IPS DF 19.7 (cell line): ENCODE measurements around the gene GNG4.

ENCODE experiments used
- DNase-seq: peaks from one replicate; pipeline ENCODE4 v3.0.0-alpha.2; 2013; ENCODE audit warnings: low read depth, low spot score

GNG4 gene

DNA sequence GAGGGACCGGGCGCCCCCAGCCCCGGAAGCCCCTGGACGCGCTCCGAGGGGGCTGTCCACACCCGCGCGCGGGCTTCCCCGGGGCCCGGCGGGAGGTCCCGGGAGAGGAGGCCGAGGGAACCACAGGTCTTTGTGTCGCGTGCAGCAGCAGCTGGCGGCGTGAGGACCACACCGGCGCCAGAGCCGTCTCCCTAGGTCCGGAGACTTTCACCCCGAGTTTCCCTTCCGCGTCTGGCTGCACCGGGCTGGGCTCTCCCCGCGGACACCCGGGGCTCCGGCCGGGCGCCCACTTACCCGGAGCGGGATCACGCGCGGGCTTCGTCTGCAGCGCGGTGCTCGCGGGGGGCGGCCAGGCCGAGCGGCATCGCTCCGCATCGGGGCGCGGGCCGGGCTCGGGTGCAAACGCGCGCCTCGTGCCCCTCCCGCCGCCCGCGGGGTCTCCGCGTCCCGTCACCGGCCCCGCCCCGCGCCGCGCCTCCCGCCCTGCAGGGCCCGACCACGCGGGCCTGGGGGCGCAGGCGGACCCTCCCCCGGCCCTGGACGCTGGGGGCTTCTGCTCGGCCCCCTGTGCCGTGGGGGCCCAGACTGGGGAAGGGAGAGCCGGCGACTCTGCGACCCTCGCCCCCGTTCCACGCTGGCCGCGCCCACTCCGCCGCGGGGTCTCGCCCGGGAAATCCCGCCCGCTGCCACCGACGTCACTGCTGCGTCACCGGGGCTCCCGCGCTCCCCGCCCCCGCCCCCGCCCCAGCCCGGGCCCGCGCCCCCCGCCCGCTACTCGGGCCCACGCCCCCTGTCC is at the start of gene GNG4:
Gene GNG4, minus strand, starts transcription at position 417 of the 796 bp plus-strand sequence. CDS start 65,946 bp downstream, outside the sequence.
- DNase-seq: no peak

DNA sequence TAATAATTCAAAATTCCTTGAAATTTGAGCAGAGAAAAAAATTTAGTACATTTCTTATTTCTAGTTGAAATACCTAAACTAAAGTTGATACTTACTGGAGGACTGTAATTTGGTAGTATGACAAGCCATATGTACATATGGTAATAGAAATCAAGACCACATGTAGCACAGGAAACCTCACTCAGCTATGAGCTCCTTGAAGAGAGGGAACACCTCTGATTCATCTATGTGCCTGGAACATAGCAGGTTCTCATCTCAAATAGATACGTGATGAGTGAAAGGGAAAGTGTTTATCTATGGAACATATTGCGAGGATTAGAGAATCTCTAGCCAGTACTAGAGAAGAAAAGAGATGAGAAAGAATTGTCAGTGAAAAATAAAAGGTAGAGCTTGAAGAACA is 47.9 kb upstream of the GNG4 start:
- DNase-seq: no peak

DNA sequence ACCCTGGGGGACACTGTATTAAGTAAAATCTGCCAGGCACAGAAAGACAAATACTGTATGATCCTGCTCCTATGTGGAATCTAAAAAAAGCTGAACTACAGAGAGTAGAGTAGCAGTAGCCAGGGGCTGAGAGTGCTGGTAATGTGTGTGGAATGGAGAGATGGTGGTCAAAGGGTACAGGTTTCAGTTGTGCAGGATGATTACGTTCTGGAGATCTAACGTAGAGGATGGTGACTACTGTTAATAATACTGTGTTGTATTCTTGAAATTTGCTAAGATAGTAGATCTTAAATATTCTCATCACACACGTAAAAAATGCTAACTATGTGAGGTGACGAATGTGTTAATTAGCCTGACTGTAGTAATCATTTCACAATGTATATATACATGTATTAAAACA is 39.8 kb upstream of the GNG4 start:
- no peak for DNase-seq

DNA sequence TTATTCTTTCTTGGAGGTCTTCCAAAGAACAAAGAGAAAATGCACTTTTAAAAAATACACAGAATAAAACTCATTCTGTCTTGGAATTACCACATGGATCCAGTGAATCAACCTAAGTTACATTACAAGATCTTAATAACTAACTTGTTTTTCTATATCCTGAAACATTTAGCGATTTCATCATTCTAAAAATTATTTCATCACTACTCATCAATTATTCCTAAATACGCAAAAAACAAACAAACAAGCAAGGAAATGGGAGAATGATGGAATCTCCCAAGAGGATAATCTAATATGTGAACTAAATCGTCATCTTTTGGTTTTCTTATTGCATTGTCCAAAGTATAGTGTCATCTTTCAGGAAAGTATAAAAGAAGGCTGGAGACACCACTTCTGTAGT is 38.5 kb upstream of the GNG4 start:
- DNase-seq: no peak

DNA sequence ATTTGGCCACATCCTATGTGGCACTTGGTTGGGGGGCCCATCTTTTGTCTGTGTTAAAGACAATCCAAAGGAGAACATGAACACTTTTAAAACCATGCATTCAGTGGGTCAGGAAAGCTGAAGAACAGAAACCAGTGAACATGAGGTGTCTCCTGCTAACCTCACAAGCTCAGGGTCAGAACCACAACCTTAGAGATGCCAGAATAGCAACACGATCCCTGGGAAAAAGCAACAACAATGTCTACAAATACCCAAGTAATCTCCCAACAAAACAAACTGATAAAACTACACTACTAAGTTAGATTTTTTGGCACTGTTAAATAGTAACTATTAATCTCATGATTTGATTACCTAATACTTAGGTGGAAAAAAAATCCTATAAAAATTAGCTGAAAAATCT is 34.1 kb upstream of the GNG4 start:
- no peak for DNase-seq

DNA sequence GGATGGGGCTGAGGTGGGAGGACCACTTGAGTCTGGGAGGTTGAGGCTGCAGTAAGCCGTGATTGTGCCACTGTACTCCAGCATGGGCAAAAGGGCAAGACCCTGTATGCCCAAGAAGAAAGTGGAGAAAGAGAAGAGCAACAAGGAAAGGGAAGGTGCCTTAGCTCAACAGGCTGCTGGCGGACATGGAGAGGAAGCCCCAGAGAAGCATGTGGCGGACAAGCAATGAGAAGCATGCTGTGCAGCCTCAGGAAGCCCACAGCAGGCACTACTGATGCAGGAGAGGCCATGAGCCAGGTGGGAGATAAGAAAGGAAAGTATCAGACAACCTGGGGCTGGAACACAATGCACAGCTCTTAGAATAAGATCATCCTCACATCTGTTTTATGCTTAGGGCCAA is 32.6 kb upstream of the GNG4 start:
- no peak for DNase-seq

DNA sequence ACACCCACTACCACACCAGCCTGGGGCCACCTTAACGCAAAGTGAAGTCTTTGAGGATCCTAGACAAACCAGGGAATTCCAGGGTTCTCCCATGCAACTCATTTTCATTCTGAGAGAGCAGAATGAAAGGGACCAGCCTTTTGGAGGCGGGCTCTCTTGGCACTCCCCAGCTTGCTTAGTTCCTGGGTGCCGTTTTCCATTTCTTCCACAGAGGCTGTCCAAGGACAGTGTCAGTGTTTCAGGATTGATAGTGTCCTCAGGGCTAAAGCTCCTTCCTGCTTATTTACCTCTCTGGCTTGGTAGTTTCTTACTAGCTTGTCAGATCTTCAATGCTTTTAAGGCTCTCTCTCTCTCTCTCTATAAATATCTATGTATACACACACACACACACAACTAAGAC is 30.1 kb upstream of the GNG4 start:
- no peak for DNase-seq

DNA sequence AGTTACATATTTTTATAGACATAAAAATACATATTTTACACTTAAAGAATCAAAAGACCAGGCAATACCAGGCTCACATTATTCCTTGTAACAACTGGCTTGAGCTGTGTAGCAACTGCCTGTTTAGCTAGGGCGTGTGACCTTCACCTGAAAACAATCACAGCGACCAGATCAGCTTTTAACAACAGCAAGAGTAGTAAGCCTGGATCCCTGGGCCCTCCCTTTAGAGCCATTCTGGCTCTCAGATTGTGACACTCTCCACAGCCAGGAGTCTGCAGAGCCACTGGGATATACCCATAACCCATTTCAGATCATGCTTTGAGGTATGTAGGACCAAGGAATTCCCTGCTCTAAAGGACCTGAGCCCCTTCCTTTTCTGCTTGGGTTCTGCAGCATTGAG is 29.4 kb upstream of the GNG4 start:
- no peak for DNase-seq

DNA sequence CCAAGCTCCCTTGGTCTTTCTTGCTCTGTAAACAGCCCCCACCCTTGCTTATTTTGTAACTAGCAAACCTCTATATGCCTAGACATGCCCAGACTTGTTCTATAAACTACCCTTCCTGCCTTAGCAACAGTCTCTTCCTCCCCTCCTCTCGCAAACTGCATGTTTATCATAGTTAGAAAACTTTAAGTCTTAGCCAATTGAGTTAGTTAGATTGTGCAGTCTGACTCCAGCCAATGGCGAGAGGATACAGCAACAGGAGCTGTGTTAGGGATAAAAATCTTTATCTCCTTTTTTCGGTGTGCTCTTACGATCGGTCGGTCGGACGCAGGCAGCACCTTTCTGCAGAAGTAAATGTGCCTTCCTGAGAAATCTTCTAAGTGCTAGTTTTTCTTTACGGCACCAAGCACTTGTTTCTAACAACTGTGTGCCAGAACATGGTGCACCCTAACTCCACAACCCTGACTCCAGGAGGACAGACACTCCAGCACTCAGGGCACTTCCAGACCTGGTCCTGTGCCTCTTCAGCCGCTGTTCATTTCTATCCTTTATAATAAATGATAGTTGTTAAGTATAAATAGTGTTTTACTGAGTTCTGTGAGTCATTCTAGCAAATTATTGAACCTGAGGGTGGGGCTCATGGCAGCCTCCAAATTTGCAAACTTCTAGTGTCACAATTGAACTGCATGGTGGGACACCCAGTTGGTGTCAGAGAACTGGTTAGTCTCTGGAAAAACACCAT is 25.7 kb upstream of the GNG4 start:
- no peak for DNase-seq

DNA sequence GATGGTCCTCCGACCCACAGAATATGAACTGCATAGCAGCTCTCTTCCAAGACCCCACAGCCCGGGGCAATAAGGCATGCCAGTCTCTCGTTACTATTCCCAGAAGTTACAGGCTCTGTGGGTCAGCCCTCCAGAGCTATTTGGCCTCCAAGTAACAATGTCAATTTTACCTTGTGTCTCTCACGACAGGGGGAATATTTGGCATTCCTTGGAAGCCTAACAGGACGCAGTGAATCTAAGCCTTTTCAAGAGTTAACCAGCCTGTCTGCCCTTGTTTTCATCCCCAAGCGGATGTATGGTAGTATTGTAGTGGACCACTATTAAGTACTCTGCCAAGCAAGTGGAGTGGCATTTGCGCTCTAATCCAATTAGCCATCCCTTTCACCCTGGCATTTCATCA is 24.4 kb upstream of the GNG4 start:
- no peak for DNase-seq

DNA sequence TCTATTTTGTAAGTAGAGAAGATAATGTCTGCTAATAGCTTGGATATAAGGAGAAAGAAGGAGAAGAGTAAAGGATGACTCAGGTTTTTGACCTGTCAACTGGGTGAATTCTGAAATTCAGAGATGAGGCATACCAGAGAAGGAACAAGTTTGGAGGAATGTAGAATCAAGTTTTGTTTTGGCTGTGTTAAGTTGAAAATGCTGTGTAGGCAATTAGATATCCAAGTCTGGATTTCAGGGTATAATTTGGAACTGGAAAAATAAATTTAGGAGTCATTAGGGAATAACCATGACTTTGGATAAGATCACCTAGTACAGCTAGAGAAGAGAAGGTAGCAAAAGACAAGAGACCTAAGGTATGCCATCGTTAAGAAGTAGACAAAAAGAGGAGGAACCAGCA is 22.4 kb upstream of the GNG4 start:
- DNase-seq: no peak

DNA sequence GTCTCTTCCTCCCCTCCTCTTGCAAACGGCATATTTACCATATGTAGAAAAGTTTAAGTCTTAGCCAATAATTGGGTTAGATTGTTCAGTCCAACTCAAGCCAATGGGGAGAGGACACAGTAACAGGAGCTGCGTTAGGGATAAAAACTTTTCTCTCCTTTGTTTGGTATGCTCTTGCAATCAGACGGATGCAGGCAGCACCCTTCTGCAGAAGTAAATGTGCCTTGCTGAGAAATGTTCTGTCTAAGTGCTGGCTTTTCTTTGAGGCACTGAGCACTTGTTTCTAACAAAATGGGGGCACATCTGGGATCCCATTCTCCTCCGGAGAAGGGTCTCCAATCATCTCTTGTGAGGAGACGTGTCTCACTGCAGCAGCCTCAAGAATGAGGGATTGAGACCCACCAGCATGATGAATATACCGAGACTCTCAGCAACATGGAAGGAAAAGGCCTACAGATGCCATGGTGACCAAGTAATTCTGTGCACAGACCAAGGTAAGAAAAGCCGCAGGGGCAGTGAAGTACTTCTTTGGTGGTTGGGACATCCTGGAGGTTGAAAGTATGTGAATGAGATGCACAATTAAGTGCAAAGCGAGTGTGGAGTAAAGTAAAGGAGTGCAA is 20.7 kb upstream of the GNG4 start:
- DNase-seq: no peak

DNA sequence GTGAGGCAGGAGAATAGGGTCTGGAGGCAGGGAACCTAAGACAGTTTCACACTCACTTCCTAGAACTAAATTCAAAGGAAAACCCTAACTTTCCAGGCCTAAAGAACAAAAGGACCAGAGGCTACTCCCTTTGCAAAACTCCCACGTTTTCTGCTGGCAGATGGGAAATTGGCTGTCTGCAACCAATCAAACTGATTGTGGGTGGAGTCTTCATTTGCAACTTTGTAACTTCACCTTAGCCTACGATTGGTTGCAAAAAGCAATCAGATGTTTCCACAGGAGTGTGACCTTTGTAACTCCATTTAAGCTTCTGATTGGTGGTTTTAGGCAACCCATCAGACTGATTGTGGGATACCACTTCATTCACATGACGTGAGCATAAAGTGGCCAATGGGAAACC is 19.7 kb upstream of the GNG4 start:
- no peak for DNase-seq

DNA sequence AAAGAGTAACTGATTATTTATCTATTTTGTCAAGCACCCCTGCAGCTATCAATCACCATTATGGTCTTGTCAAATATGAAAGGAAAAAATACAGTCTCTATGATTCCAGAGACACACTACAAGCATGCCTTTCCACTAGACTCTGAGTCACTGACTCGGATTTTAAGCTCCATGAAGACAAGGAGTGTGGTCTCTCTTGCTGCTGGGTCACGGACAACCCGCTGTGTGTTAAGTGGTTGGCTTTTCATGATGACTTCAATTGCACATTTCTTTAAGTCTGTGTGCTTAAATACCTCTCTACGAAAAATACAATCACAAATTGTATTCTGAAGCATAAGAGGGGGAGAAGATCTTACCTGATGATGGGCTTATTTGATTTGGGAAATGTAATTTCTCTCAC is 14.0 kb upstream of the GNG4 start:
- DNase-seq: no peak

DNA sequence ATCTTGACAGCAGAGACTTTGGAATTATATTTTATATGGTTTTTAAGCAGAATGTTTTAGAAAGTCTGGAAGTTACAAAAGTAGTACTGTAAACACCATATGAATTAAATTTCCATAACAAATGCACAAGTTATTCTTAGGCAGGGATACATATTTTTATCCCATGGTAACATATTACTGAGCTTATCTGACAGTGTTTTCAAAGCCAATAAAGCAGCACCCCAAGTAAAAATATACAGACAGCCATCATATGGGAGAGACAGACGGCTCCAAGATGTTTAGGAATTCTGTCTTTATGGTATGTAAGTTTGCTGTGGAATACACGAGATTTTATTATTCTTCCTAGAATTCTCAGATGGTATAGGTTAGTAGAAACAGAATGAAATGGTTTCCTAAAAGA is 12.0 kb upstream of the GNG4 start:
- DNase-seq: no peak

DNA sequence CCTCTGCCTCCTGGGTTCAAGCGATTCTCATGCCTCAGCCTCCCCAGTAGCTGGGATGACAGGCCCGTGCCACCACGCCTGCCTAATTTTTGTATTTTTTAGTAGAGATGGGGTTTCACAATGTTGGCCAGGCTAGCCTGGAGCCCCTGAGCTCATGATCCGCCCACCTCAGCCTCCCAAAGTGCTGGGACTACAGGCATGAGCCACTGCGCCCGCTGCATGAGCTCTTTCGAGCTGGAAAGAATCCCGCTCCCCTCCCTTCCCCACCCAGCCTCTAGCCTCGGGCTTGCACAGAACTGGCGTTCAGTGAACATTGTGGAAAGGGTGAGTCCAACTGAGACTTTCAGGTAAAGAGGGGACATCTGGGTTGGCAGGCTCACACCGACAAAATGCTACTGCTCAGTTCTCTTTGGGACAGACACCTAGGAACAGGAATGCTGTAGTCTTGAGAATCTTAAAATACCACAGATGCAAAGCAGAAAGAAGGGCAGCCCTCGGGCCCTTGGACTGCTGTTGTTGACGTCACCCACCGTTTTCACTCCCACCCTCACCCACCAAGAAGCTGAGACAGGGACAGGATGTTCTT is 9.7 kb upstream of the GNG4 start:
- no peak for DNase-seq

DNA sequence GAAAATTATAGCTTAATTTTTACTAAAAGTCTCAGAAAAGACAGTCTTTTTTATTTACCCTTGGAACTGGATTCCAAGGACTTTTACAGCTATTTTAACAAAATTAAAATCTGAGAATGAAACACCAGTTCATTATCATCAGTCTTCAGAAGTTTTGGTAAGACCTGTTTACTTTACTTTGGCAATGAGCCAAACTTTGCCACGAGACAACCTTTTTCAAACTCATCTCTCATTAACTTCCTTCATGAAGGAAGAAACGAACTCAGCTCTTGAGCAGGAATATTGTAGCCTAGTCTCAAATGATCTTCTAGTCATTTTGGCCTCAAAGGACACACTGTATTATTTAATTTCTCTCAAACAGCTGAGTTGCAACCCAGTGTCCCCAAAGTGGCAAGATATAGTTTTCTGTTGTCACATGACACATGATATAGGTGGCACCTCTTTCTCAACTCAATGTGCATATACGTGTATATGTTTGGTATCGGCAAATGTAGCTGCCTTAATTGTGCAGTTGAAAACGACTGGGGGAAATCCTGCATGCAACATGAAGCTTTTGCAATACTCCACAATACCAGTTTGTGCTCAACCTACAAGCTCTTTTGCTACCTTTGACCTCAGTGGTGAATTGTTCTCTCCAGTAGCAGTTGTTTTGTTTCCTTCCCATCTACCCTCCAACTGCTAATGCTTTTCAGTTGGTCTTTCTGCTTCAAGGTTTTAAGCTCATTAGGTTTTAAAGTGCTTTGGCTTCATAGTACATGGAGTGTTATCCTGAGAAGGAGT is 8.4 kb upstream of the GNG4 start:
- DNase-seq: no peak

DNA sequence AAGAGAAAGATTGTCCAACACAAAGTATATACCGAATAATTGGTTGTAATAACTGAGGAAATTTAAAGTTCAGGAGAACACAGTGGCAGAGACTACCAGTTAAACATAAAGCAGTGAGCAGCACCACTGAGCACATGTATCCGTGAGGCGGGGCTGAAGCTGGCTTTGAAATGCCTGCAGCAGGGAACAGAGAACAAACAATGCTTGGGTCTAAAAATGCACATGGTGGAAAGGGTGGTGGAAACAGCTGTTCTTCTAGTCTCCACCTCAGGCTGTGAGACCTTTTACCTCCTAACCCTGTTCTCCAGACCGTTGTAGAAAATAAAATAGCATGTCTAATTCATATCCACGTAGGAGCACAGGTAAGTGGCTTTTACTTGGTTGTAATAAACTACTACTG is 7.7 kb upstream of the GNG4 start:
- DNase-seq: no peak

DNA sequence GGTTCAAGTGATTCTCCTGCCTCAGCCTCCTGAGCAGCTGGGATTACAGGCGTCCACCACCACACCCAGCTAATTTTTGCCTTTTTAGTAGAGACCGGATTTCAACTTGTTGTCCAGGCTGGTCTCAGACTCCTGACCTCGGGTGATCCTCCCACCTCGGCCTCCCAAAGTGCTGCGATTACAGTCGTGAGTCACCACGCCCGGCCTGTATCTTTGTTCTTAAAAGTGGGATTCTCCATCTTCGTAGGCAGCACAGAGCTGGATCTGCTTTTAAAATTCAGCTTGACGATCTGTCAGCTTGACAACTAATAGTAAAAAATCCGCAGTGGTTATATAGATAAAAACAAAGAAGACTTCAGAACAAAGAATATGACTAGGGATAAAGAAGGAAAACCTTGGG is 2.8 kb upstream of the GNG4 start:
- DNase-seq: no peak

DNA sequence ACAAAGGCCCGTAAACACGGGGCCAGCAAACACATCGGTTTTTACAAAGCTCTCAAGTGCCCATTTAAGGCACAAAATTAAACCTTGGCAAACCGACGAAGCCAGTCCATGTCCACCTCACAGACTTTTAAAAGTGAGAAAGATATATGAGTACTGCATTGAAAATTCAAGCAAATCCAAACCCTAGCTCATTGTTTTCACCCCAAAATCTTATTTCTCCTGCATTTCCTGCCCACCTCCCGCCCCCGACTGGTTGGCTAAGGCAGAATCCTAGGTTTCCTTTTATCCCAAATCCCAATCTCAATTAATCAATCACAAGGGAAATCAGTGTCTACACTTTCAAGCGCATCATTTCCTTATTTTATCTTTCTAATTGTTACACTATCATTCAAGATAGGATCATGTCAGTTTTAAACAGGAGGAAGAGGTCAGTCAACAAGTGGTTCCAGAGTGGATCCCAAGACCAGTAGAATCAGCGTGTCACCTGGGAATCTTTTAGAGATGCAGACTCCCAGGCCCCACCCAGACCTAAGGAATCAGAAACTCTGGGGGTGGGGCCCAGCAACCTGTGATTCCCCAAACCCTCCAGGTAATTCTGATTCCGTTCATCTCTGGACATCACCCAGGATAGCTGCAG is 1.7 kb upstream of the GNG4 start:
- DNase-seq: no peak
